NCI-H1694 treated with DMSO at 0.1 percent for 48 hours (cell line): Measurements from ENCODE around the gene PNPO.
"Not testable (repeated sequence)": the region's sequence is repeated elsewhere in the genome, so short reads cannot be mapped to it uniquely, and the experiment has no call there.

ENCODE experiments used
- DNase-seq: peaks from one replicate; lab custom pipeline; 2025; lab: John Stamatoyannopoulos, UW

The PNPO gene

DNA sequence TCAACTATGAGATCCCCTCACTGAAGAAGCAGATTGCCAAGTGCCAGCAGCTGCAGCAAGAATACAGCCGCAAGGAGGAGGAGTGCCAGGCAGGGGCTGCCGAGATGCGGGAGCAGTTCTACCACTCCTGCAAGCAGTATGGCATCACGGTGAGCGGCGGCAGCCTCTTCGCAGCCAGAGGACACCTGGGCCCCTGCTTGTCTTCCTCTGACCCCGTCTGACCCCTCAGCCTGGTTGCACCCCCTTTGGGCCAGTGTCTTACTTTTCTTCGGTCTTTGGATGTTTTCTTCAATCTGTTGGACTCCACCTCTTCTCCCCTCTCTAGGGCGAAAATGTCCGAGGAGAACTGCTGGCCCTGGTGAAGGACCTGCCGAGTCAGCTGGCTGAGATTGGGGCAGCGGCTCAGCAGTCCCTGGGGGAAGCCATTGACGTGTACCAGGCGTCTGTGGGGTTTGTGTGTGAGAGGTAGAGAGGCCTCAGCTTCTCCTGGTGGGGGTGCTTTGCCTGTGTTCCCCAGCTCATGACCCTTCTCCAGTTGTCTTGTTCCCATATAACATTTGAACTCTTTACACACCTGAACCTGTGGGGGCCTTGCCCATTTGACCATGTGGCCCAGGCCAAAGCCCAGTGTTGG lies 33.9 kb downstream of the PNPO start:
- no peak for DNase-seq

- no peak for DNase-seq
Measured at GRCh38 chr17:47975823-47976205, 34.4 kb downstream of the PNPO start.

DNA sequence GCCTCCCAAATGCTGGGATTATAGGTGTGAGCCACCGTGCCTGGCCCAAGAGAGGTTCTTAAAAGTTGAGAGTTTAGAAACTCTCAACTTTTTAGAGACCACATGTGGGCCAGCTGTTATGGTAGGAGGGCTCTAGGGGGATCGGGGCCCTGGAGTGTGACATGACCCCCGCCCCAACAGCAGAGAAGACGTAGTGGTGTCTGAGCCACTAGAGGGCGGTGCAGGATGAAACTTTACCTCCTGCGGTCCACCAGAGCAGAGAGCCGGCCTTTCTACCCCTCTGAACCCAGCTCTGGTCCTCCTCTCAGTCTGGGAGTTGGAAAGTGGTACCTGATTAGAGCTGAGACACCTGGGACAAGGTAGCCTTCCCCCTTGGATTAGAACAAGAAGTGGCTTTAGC lies 37.0 kb downstream of the PNPO start:
- peak; percentile 79 for DNase-seq

- no peak for DNase-seq
Measured at GRCh38 chr17:47980541-47980940, 39.2 kb downstream of the PNPO start.

GRCh38 chr17:47981462-47981861 lies 40.1 kb downstream of the PNPO start:
- DNase-seq: no peak

- DNase-seq: no peak
Measured at GRCh38 chr17:47982091-47982617, 40.8 kb downstream of the PNPO start.

DNA sequence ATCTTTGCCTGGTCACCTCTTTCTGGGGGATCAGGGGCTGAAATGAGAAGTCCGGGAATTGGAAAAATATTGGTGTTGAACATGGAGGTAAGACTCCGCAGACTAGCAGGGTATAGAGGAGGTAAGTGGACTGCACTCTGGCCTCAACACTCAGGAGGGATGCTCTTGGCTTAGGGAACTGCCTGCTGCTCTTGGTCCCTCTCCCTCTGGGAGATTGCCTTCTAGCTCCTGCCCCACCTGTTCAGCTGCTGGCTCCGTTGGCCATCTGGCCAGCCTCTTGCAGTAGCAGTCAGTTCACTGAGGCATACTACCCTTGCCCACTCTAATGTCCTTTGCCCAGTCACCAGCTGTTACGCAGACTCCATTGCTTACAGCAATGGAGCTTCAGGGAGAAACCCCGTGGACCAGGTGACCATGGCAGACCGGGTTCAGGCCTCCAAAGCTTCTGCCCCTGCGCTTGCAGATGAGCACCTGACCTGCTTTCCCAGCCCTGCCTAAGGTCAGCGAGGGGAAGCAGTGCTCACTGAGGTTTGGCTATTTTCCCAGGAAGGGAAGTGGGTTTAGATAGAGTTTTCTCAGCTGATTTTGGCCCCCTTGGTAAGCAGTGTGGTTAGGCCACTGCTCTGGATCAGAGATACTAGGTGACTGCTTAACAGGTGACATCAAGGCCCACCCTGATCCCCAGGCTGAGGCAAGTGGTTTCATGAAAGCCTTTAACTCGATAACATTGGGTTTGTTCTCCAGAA lies 41.4 kb downstream of the PNPO start:
- no peak for DNase-seq

- DNase-seq: no peak
Measured at GRCh38 chr17:47983492-47984223, 42.3 kb downstream of the PNPO start.

DNA sequence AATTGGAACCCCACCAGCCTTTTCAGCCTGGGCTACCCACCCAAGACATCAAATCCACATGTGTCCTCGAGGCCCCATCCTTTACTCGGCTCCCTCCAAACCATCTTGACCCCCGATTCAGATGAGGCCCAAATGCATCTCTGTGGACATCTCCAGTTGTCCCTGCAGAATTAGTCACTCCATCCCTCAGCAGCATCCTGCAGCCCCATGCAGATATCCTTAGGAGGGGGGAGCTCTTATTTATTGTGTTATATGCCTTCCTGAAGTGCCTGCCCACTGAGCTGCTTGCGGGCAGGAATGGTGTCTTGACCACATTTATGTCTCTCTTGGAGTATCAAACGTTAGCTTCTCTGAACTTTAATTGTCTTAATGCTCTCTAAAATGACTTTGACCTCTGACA lies 45.1 kb downstream of the PNPO start:
- no peak for DNase-seq

GRCh38 chr17:47987240-47987835 lies 46.0 kb downstream of the PNPO start:
- no peak for DNase-seq

GRCh38 chr17:47988445-47988844 lies 47.1 kb downstream of the PNPO start:
- DNase-seq: not testable (repeated sequence)

GRCh38 chr17:47989159-47989558 lies 47.8 kb downstream of the PNPO start:
- no peak for DNase-seq

GRCh38 chr17:47989700-47990099 lies 48.3 kb downstream of the PNPO start:
- DNase-seq: no peak

GRCh38 chr17:47990962-47991731 lies 49.8 kb downstream of the PNPO start:
- no peak for DNase-seq

DNA sequence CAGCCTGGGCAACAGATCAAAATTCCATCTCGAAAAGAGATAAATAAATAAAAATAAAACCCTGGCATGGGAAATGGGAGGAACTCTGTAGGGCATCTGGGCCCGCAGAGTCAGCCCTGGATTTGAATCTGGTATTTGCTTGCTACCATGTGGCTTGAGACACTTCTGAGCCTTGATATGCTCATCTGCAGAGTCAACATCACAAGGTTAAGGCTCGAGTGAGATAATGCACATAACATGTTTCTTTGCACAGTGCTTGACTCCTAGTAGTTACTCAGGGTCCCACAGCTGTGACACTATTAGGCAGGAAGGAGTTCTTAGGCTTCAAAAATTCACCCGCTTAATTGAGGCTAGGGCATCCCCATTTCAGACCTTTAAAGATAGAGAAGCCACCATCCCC lies 50.8 kb downstream of the PNPO start:
- DNase-seq: no peak

DNA sequence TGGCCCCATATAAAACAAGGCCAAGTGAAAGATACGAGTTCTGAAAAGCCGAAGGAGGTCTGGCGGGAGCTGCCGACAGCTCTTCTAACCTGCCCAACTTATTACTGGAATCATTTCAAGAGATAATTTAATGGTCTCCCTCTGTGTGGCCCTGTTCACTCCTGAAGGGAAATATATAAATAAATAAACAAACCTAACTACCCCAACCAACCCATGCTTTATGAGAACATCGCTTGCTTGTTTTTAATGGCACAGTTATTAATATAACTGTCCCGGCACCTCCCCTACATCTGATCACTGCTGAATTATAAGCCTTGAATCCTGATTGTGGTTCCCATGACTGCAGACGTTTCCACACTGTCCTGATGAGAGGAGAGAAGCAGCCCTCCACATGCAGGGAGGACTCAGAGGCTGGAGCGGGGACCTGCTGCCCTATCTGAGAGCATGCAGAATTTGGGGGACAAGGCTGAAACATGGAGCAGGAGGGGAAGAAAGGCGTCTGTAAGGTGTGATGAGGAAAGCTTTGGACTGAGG lies 51.7 kb downstream of the PNPO start:
- no peak for DNase-seq

DNA sequence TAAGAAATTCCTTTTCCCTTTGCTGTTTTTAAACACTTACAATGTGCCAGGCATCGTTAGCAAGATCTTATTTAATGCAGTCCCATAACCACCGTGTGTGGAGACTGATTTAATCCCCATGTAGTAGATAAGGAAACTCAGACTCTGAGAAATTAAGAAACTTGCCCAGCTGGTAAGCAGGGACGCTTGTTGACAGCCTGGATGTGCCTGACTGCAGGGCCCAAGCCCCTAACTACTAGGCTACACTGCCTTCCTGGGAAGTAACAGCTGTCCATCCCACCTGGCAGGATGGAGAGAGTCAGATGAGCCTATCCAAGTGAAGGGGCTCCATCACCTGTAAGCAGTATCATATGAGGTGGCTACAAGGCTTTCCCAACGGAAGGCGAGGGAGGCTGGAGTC lies 52.6 kb downstream of the PNPO start:
- no peak for DNase-seq

DNA sequence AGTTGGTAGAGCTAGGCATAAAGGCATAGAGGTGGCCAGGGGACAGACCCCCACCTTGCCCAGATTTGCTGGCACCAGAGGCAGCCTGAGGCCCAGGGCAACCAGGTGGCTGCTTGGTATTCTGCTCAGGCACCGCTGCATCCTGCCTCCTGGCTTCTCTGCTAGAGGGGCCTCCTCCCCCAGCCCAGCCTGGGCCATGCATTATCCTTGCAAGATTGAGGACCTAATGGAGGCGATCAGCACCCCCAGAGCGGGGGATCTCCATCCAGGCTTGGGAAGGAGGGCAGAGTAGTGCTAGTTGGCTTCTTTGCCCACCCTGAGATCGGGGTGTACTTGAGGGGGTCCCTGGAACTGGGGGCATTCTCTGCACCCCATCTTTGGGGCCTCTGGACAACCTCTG lies 53.4 kb downstream of the PNPO start:
- DNase-seq: no peak

DNA sequence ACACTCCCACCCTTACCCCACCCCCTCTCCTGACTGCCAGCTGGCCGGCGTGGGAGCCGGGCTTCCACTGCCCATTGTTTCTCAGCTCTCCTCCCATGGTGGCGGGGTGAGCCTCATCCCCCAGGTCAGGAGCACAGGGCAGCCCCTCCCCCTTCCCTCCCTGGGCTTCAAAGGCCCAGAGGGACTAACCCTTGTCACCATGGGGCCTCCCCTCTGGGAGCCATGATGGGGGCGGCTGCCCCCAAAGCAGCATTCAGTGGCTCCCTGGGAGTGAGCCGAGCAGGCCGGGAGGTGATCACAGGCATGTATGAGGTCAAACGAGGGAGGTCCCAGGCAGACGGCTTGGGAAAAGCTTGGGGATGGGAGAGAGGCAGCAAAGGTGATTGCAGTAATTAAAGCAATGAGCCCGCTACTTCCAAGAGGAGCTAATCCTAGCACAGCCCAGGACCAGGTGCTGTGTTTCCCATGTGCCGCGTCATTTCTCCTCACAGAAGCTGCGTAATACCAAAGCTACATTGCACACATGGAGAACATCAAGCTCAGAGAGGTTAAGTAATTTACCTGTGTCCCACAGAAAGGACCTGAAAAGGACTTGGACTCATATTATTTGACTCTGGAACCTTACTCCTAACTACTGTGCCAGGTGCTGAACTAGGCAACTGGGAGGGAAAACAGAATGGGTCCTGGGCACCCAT lies 54.0 kb downstream of the PNPO start:
- no peak for DNase-seq

- DNase-seq: no peak
Measured at GRCh38 chr17:47996201-47996600, 54.8 kb downstream of the PNPO start.

GRCh38 chr17:47997586-47997985 lies 56.2 kb downstream of the PNPO start:
- no peak for DNase-seq
